WTC11 (cell line): Measurements from ENCODE around the gene WDR7. TPM values are rescaled to one million over a fixed set of nuclear protein-coding genes. Genes with fewer than 3 reads are reported as not detected.

Source experiments
- ATAC-seq: fragments of 200-7000 bp; cut with Tn5 transposase; 2 replicates; pipeline ENCODE4 v1.10.0; 2021; ENCODE audit warnings: mild to moderate bottlenecking, moderate library complexity
- CTCF ChIA-PET: fragments of 300-600 bp; sonication (Branson Sonifier 250); formaldehyde crosslinking; loops from one replicate; lab custom pipeline; 2021; ENCODE audit warnings: antibody characterized with exemption; lab: Charles Lee
- POLR2A ChIA-PET: fragments of 350-600 bp; sonication (Branson Sonifier 250); formaldehyde crosslinking; loops from one replicate; lab custom pipeline; 2021; ENCODE audit warnings: antibody characterized with exemption; lab: Charles Lee
- DNase-seq: peaks from one replicate; pipeline ENCODE4 v3.0.0; 2021; ENCODE audit warnings: low spot score
- H3K27ac Mint-ChIP-seq: 2 replicates; pipeline ENCODE4 v1.8.0; 2021; ENCODE audit warnings: mixed read lengths
- H3K27me3 Mint-ChIP-seq: 2 replicates; pipeline ENCODE4 v1.8.0; 2021; ENCODE audit warnings: low read depth, mild to moderate bottlenecking, moderate library complexity, mixed read lengths
- H3K36me3 Mint-ChIP-seq: 2 replicates; pipeline ENCODE4 v1.8.0; 2021; ENCODE audit warnings: mixed read lengths
- H3K4me1 Mint-ChIP-seq: 2 replicates; pipeline ENCODE4 v1.8.0; 2022; ENCODE audit warnings: mixed read lengths
- H3K4me3 Mint-ChIP-seq: 2 replicates; pipeline ENCODE4 v1.8.0; 2021; ENCODE audit warnings: mild to moderate bottlenecking, moderate library complexity, mixed read lengths
- H3K9me3 Mint-ChIP-seq: 2 replicates; pipeline ENCODE4 v1.8.0; 2021; ENCODE audit warnings: mixed read lengths
- CREB1 ChIP-seq: sonication (generic); formaldehyde crosslinking; IDR thresholded peaks from 2 replicates; pipeline ENCODE4 v1.8.0; 2023; ENCODE audit warnings: mild to moderate bottlenecking, missing genetic modification reagents
- ESRRA ChIP-seq: sonication (generic); formaldehyde crosslinking; IDR thresholded peaks from 2 replicates; pipeline ENCODE4 v1.8.1; 2022; ENCODE audit warnings: mild to moderate bottlenecking, missing genetic modification reagents, borderline replicate concordance
- ETV6 ChIP-seq: sonication (generic); formaldehyde crosslinking; IDR thresholded peaks from 2 replicates; pipeline ENCODE4 v1.8.1; 2022; ENCODE audit warnings: mild to moderate bottlenecking, missing genetic modification reagents
- FOXK1 ChIP-seq: sonication (generic); formaldehyde crosslinking; IDR thresholded peaks from 2 replicates; pipeline ENCODE4 v1.8.0; 2022; ENCODE audit warnings: mild to moderate bottlenecking, moderate library complexity, missing genetic modification reagents
- GABPB1 ChIP-seq: sonication (generic); formaldehyde crosslinking; IDR thresholded peaks from 2 replicates; pipeline ENCODE4 v1.8.1; 2023; ENCODE audit warnings: mild to moderate bottlenecking, missing genetic modification reagents
- GTF2I ChIP-seq: fragments of 250-450 bp; sonication (Bioruptor Pico); conservative IDR thresholded peaks from 2 replicates; pipeline ENCODE4 v1.4.0; 2021; ENCODE audit warnings: mild to moderate bottlenecking
- JAZF1 ChIP-seq: fragments of 250-450 bp; sonication (Bioruptor Pico); IDR thresholded peaks from 2 replicates; pipeline ENCODE4 v1.9.0; 2021; ENCODE audit warnings: moderate library complexity, mild to moderate bottlenecking, inconsistent platforms
- MXD4 ChIP-seq: fragments of 250-450 bp; sonication (Bioruptor Pico); IDR thresholded peaks from 2 replicates; pipeline ENCODE4 v1.8.0; 2021; ENCODE audit warnings: mild to moderate bottlenecking, moderate library complexity, borderline replicate concordance
- NFE2L1 ChIP-seq: sonication (generic); formaldehyde crosslinking; IDR thresholded peaks from 2 replicates; pipeline ENCODE4 v1.8.1; 2023; ENCODE audit warnings: missing genetic modification reagents
- NFYB ChIP-seq: sonication (generic); formaldehyde crosslinking; conservative IDR thresholded peaks from 2 replicates; pipeline ENCODE4 v1.8.0; 2022; ENCODE audit warnings: low read depth, missing genetic modification reagents
- NR2C2 ChIP-seq: sonication (generic); formaldehyde crosslinking; IDR thresholded peaks from 2 replicates; pipeline ENCODE4 v1.8.0; 2022; ENCODE audit warnings: mild to moderate bottlenecking, missing genetic modification reagents
- PREB ChIP-seq: sonication (generic); formaldehyde crosslinking; IDR thresholded peaks from 2 replicates; pipeline ENCODE4 v1.8.1; 2022; ENCODE audit warnings: mild to moderate bottlenecking, missing genetic modification reagents, moderate library complexity, borderline replicate concordance
- RELA ChIP-seq: sonication (generic); formaldehyde crosslinking; IDR thresholded peaks from 2 replicates; pipeline ENCODE4 v1.8.1; 2022; ENCODE audit warnings: missing genetic modification reagents, mild to moderate bottlenecking, borderline replicate concordance
- SOX15 ChIP-seq: fragments of 250-450 bp; sonication (Bioruptor Pico); IDR thresholded peaks from 2 replicates; pipeline ENCODE4 v1.9.0; 2021; ENCODE audit warnings: mild to moderate bottlenecking
- SP1 ChIP-seq: sonication (generic); formaldehyde crosslinking; conservative IDR thresholded peaks from 2 replicates; pipeline ENCODE4 v1.8.1; 2022; ENCODE audit warnings: missing genetic modification reagents
- TEAD4 ChIP-seq: sonication (generic); formaldehyde crosslinking; IDR thresholded peaks from 2 replicates; pipeline ENCODE4 v1.8.0; 2022; ENCODE audit warnings: mild to moderate bottlenecking, missing genetic modification reagents
- TP53 ChIP-seq: sonication (generic); formaldehyde crosslinking; IDR thresholded peaks from 2 replicates; pipeline ENCODE4 v1.8.1; 2023; ENCODE audit warnings: mild to moderate bottlenecking, missing genetic modification reagents
- ZBTB21 ChIP-seq: sonication (generic); formaldehyde crosslinking; IDR thresholded peaks from 2 replicates; pipeline ENCODE4 v1.8.1; 2023; ENCODE audit warnings: mild to moderate bottlenecking, missing genetic modification reagents, borderline replicate concordance
- ZNF138 ChIP-seq: sonication (generic); formaldehyde crosslinking; conservative IDR thresholded peaks from 2 replicates; pipeline ENCODE4 v1.8.1; 2022; ENCODE audit warnings: mild to moderate bottlenecking, moderate library complexity, missing genetic modification reagents
- ZNF219 ChIP-seq: sonication (generic); formaldehyde crosslinking; IDR thresholded peaks from 2 replicates; pipeline ENCODE4 v1.8.0; 2023; ENCODE audit warnings: missing genetic modification reagents, mild to moderate bottlenecking, borderline replicate concordance
- ZNF232 ChIP-seq: sonication (generic); formaldehyde crosslinking; IDR thresholded peaks from 2 replicates; pipeline ENCODE4 v1.8.0; 2022; ENCODE audit warnings: mild to moderate bottlenecking, missing genetic modification reagents
- ZNF396 ChIP-seq: fragments of 250-450 bp; sonication (Bioruptor Pico); IDR thresholded peaks from 2 replicates; pipeline ENCODE4 v1.8.0; 2021; ENCODE audit warnings: mild to moderate bottlenecking, moderate library complexity, borderline replicate concordance
- ZSCAN18 ChIP-seq: fragments of 250-450 bp; sonication (Bioruptor Pico); IDR thresholded peaks from 2 replicates; pipeline ENCODE4 v2.1.2; 2022; ENCODE audit warnings: mild to moderate bottlenecking, moderate library complexity
- total RNA-seq: library from RNA; stranded (reverse); gene quantifications from 3 replicates; pipeline ENCODE4 v1.2.3, GENCODE V29; 2021
- TF ChIP-seq, protein P1 (sequence below): sonication (generic); formaldehyde crosslinking; IDR thresholded peaks from 2 replicates; pipeline ENCODE4 v1.8.0; 2022; ENCODE audit warnings: mild to moderate bottlenecking, missing genetic modification reagents
- TF ChIP-seq, protein P2 (sequence below): sonication (generic); formaldehyde crosslinking; IDR thresholded peaks from 2 replicates; pipeline ENCODE4 v1.8.1; 2023; ENCODE audit warnings: mild to moderate bottlenecking, missing genetic modification reagents
- TF ChIP-seq, protein P3 (sequence below): fragments of 250-450 bp; sonication (Bioruptor Pico); conservative IDR thresholded peaks from 2 replicates; pipeline ENCODE4 v1.9.0; 2021; ENCODE audit warnings: mild to moderate bottlenecking
- TF ChIP-seq, protein P4 (sequence below): sonication (generic); formaldehyde crosslinking; conservative IDR thresholded peaks from 2 replicates; pipeline ENCODE4 v1.8.1; 2022; ENCODE audit warnings: mild to moderate bottlenecking, missing genetic modification reagents
- TF ChIP-seq, protein P5 (sequence below): fragments of 250-450 bp; sonication (Bioruptor Pico); IDR thresholded peaks from 2 replicates; pipeline ENCODE4 v1.9.0; 2021; ENCODE audit warnings: mild to moderate bottlenecking

Gene WDR7
- total RNA-seq, 1 experiment from 2014 or later: 12.2 TPM

DNA sequence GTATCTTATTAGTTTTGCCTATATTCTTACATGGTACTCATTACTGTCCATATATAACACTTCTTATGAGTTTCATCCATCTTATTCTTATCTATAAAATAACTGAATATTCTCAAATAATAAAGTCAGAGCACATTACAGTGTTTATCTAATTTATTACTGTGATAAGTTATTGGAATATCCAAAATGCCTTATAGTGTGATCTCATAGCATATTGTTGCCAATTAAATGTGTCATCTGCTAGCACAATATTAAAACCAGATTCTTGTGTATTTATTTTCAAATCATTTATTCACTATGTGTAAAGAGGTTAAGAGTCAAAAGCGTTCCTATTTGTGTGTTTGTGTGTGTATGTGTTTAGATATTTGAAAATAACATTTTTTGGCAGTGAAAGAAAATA lies 151.9 kb downstream of the WDR7 start:
- no peak for ATAC-seq
- H3K27ac Mint-ChIP-seq: no peak overlapping the region
- no peaks in the 10 kb centered on the region for H3K27me3 Mint-ChIP-seq
- no peaks in the 10 kb centered on the region for H3K36me3 Mint-ChIP-seq
- POLR2A ChIA-PET: no interaction called here
- TF ChIP-seq ZNF232 (CRISPR knock-in tag) (no peak), ZSCAN18 (CRISPR knock-in tag) (no peak), NFE2L1 (no peak), FOXK1 (CRISPR knock-in tag) (no peak), MXD4 (CRISPR knock-in tag) (no peak), SOX15 (CRISPR knock-in tag) (no peak), TP53 (CRISPR knock-in tag) (no peak), ZNF219 (CRISPR knock-in tag) (no peak), RELA (CRISPR knock-in tag) (no peak), ETV6 (CRISPR knock-in tag) (no peak), NFYB (CRISPR knock-in tag) (no peak), GTF2I (CRISPR knock-in tag) (no peak), SP1 (no peak), ESRRA (CRISPR knock-in tag) (no peak), GABPB1 (no peak), ZNF396 (no peak)
- TF ChIP-seq, protein P1, sequence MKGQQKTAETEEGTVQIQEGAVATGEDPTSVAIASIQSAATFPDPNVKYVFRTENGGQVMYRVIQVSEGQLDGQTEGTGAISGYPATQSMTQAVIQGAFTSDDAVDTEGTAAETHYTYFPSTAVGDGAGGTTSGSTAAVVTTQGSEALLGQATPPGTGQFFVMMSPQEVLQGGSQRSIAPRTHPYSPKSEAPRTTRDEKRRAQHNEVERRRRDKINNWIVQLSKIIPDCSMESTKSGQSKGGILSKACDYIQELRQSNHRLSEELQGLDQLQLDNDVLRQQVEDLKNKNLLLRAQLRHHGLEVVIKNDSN (CRISPR knock-in tag): no peak
- TF ChIP-seq, protein P2, sequence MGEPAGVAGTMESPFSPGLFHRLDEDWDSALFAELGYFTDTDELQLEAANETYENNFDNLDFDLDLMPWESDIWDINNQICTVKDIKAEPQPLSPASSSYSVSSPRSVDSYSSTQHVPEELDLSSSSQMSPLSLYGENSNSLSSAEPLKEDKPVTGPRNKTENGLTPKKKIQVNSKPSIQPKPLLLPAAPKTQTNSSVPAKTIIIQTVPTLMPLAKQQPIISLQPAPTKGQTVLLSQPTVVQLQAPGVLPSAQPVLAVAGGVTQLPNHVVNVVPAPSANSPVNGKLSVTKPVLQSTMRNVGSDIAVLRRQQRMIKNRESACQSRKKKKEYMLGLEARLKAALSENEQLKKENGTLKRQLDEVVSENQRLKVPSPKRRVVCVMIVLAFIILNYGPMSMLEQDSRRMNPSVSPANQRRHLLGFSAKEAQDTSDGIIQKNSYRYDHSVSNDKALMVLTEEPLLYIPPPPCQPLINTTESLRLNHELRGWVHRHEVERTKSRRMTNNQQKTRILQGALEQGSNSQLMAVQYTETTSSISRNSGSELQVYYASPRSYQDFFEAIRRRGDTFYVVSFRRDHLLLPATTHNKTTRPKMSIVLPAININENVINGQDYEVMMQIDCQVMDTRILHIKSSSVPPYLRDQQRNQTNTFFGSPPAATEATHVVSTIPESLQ: no peak
- TF ChIP-seq, protein P3, sequence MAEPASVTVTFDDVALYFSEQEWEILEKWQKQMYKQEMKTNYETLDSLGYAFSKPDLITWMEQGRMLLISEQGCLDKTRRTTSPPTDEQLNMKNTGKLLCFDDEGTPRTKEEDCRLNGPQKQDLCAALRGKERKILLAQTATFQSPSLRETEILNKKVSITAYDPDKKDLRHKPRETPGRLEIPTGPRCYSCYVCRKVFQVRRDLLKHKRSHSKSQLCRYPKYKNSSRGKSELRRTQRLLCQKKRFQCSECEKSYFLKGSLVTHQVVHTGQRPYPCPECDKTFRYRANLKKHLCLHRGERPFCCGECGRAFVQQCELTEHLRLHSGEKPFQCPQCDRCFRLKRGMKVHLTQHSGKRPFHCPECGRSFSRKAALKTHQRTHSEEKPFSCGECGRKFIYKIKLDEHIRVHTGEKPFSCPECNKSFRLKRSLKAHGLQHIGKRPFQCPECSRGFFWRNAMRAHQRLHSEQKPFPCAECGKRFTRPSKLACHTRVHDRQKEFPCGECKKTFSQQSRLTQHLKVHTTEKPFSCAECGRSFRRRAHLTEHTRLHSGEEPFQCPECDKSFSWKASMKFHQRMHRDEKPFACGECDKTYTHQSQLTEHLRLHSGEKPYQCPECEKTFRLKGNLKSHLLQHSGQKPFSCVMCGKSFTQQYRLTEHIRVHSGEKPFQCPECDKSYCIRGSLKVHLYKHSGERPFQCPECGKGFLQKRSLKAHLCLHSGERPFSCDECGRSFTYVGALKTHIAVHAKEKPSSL (CRISPR knock-in tag): no peak
- TF ChIP-seq, protein P4, sequence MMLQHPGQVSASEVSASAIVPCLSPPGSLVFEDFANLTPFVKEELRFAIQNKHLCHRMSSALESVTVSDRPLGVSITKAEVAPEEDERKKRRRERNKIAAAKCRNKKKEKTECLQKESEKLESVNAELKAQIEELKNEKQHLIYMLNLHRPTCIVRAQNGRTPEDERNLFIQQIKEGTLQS (CRISPR knock-in tag): no peak
- TF ChIP-seq, all 79 proteins: peak for 0
- Mint-ChIP-seq H3K4me1 (0 out of 2 replicates have a peak, but pooled peaks cover 4% of the 10 kb centered on the region), H3K9me3 (no peaks in the 10 kb centered on the region), H3K4me3 (no peak overlapping the region)
- CTCF ChIA-PET: no interaction called here
- no peak for DNase-seq

DNA sequence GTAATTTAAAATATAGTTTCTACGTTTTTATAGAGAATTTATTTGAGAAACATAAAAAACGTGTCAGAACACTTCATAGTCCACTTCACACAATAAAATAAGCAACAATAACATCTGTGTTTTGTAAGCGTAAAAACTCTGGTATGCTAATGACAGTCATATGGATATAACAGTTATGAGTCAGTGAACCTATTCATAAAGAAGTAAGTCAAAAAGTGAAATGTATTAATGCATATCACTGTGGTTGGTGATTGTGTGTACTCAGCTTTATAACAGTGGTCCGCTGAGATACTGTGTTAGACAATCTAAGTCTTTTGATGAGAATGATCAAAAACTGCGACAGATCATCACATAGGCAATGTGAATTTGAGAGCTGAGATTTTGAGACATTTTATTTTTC lies 153.2 kb downstream of the WDR7 start:
- H3K4me3 Mint-ChIP-seq: no peak overlapping the region
- DNase-seq (no peak), ATAC-seq (no peak)
- ChIA-PET POLR2A (no interaction called here), CTCF (no interaction called here)
- no peaks in the 10 kb centered on the region for H3K9me3 Mint-ChIP-seq
- H3K36me3 Mint-ChIP-seq: no peaks in the 10 kb centered on the region
- no peak overlapping the region for H3K27ac Mint-ChIP-seq
- no peaks in the 10 kb centered on the region for H3K27me3 Mint-ChIP-seq
- H3K4me1 Mint-ChIP-seq: 0 out of 2 replicates have a peak, but pooled peaks cover 4% of the 10 kb centered on the region
- TF ChIP-seq ZBTB21 (CRISPR knock-in tag) (no peak), CREB1 (CRISPR knock-in tag) (no peak), TEAD4 (CRISPR knock-in tag) (no peak), JAZF1 (no peak), ZNF138 (CRISPR knock-in tag) (no peak), GABPB1 (no peak), PREB (CRISPR knock-in tag) (no peak), NR2C2 (CRISPR knock-in tag) (no peak)
- TF ChIP-seq, protein P5, sequence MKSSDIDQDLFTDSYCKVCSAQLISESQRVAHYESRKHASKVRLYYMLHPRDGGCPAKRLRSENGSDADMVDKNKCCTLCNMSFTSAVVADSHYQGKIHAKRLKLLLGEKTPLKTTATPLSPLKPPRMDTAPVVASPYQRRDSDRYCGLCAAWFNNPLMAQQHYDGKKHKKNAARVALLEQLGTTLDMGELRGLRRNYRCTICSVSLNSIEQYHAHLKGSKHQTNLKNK (CRISPR knock-in tag): no peak
- TF ChIP-seq, protein P3 (CRISPR knock-in tag): no peak
